ENCODE data around the gene IL18BP. TPM values are rescaled to one million over a fixed set of nuclear protein-coding genes. Genes with fewer than 3 reads are reported as not detected.

IL18BP gene
- total and polyA plus RNA-seq, 2 donors (not counting 1 experiment from before 2014, with no cell fraction given): 25.9 to 37.3 TPM

DNA sequence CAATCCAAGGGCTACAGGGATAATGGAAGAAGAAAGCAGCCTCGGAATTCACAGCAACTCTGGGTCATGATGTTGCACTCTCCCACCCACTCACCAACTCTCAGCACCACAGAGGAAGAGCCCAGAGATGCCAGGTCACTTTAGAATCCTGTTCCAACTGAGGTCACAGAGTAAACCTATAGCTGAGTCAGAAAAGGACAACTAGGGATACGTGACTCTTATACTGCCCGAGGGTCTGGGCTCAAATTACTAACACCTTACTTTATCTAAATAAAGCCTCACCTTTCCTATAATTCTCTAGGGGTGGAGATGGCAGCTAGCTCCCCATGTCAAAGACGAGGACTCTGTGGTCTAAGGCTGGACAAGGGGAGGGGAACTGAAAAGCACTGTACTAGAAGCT, 24.6 kb downstream of the IL18BP start:
- H4K20me1 ChIP-seq (ENCODE audit: control insufficient read depth, insufficient read depth, low read length, poor library complexity, severe bottlenecking): peaks cover 76% of the 10 kb centered on the region
- no peak overlapping the region for H3K4me3 ChIP-seq (ENCODE audit: control extremely low read depth in 1 of 5, extremely low read depth in 1 of 5, insufficient read depth in 1 of 5, low read depth in 2 of 5, low read length in 4 of 5)
- no peak overlapping the region for H2AFZ ChIP-seq (ENCODE audit: insufficient read depth, low read depth, low read length, poor library complexity, severe bottlenecking)
- H3K27ac ChIP-seq (ENCODE audit: low read length in 2 of 2): no peak overlapping the region
- POLR2A ChIA-PET: no interaction called here
- no peak overlapping the region for H3K9ac ChIP-seq (ENCODE audit: low read length)
- peaks cover 53% of the 10 kb centered on the region for H3K79me2 ChIP-seq (ENCODE audit: control insufficient read depth, insufficient read depth, low read length)
- no CpG with 5 or more reads among the region's 4 CpGs for WGBS (ENCODE audit: insufficient coverage)
- CTCF ChIA-PET: interaction anchor here (1.1 to 16.4 kb wide), 10 partner anchors 9 to 388 kb away, joined by 3 to 292 read pairs (median 27); partner anchors contain the start of gene IL18BP
- peaks cover 9 to 94% of the 10 kb centered on the region in 2 experiments for H3K36me3 ChIP-seq (replicated peaks in 1 of 2; ENCODE audit: control extremely low read depth in 1 of 2, control insufficient read depth in 1 of 2, extremely low read depth in 1 of 2, insufficient read depth in 2 of 2, low read length in 1 of 2)
- no peak overlapping the region for H3K4me3 Mint-ChIP-seq
- H3K27ac Mint-ChIP-seq: no peak overlapping the region
- intact Hi-C loops (cut with micrococcal nuclease): no loop called here
- ATAC-seq (ENCODE audit: low read depth): no peak
- H3K4me1 Mint-ChIP-seq: peaks cover 21% of the 10 kb centered on the region
- TF ChIP-seq, protein P1, sequence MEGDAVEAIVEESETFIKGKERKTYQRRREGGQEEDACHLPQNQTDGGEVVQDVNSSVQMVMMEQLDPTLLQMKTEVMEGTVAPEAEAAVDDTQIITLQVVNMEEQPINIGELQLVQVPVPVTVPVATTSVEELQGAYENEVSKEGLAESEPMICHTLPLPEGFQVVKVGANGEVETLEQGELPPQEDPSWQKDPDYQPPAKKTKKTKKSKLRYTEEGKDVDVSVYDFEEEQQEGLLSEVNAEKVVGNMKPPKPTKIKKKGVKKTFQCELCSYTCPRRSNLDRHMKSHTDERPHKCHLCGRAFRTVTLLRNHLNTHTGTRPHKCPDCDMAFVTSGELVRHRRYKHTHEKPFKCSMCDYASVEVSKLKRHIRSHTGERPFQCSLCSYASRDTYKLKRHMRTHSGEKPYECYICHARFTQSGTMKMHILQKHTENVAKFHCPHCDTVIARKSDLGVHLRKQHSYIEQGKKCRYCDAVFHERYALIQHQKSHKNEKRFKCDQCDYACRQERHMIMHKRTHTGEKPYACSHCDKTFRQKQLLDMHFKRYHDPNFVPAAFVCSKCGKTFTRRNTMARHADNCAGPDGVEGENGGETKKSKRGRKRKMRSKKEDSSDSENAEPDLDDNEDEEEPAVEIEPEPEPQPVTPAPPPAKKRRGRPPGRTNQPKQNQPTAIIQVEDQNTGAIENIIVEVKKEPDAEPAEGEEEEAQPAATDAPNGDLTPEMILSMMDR (IDR thresholded peaks at IDR 0.05): no peak
- TF ChIP-seq EZH2 (IDR thresholded peaks at IDR 0.05; ENCODE audit: borderline replicate concordance, insufficient read depth, low read depth, low read length, poor library complexity, severe bottlenecking): no peak
- no peaks in the 10 kb centered on the region for H3K9me3 ChIP-seq (ENCODE audit: control extremely low read depth in 1 of 3, control insufficient read depth in 2 of 3, insufficient read depth in 1 of 3, low read length in 2 of 3)
- H3K27me3 ChIP-seq (replicated peaks in 1 of 4; ENCODE audit: control extremely low read depth in 1 of 4, control insufficient read depth in 3 of 4, insufficient read depth in 4 of 4, low read length in 3 of 4): no peaks in the 10 kb centered on the region
- H3K4me1 ChIP-seq (ENCODE audit: control insufficient read depth in 2 of 2, insufficient read depth in 2 of 2, low read length in 2 of 2): no peaks in the 10 kb centered on the region
- H3K27me3 Mint-ChIP-seq: no peaks in the 10 kb centered on the region
- no peak for DNase-seq
- H3K4me2 ChIP-seq (replicated peaks; ENCODE audit: low read depth, low read length, poor library complexity, severe bottlenecking): no peak overlapping the region
- H3K9me3 Mint-ChIP-seq (ENCODE audit: insufficient read depth): no peaks in the 10 kb centered on the region

DNA sequence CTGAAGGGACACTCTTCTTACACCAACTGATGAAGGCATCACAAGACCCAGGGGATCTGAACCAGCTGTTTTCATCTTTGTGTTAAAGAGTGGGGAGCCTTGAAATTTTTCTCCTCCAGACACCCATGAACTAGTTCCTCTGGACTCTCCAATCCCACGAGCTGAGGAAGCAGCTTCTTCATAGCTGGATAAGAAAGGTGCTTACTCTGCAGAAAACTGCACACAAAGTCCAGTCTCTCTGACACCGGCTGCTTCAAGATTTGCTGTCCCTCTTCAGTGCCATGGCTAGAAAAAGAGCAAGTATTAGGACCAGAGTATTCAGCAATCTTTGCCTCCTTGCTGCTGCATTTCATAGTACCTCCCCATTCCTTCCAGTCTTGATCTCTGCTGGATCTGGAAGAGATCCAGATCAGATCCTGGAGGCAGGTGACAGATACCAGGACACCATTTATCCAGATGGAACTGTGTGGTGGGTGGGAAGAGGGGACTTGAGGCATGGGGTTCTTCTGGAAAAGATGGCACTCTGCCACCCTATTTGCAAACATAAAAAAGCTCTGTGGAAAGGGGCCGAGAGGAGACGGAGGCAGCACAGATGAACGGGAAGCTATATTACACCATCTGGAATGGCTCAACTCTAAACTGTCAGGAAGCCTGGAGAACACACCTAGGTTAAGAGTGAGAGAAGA, 25.5 kb downstream of the IL18BP start:
- Mint-ChIP-seq H3K27ac (no peak overlapping the region), H3K27me3 (no peaks in the 10 kb centered on the region), H3K4me1 (peaks cover 26% of the 10 kb centered on the region), H3K9me3 (ENCODE audit: insufficient read depth) (no peaks in the 10 kb centered on the region), H3K4me3 (no peak overlapping the region)
- no peak overlapping the region for H3K9ac ChIP-seq (ENCODE audit: low read length)
- WGBS (ENCODE audit: insufficient coverage): 80% methylated on average over 5 of the region's 5 CpGs
- H3K79me2 ChIP-seq (ENCODE audit: control insufficient read depth, insufficient read depth, low read length): peaks cover 61% of the 10 kb centered on the region
- DNase-seq: no peak
- H3K27ac ChIP-seq (ENCODE audit: low read length in 2 of 2): no peak overlapping the region
- no peak for TF ChIP-seq EZH2 (IDR thresholded peaks at IDR 0.05; ENCODE audit: borderline replicate concordance, insufficient read depth, low read depth, low read length, poor library complexity, severe bottlenecking)
- TF ChIP-seq, protein P1 (IDR thresholded peaks at IDR 0.05): no peak
- no peaks in the 10 kb centered on the region for H3K4me1 ChIP-seq (ENCODE audit: control insufficient read depth in 2 of 2, insufficient read depth in 2 of 2, low read length in 2 of 2)
- H3K36me3 ChIP-seq (replicated peaks in 1 of 2; ENCODE audit: control extremely low read depth in 1 of 2, control insufficient read depth in 1 of 2, extremely low read depth in 1 of 2, insufficient read depth in 2 of 2, low read length in 1 of 2): peaks cover 9 to 94% of the 10 kb centered on the region in 2 experiments
- H4K20me1 ChIP-seq (ENCODE audit: control insufficient read depth, insufficient read depth, low read length, poor library complexity, severe bottlenecking): peaks cover 77% of the 10 kb centered on the region
- H3K27me3 ChIP-seq (replicated peaks in 1 of 4; ENCODE audit: control extremely low read depth in 1 of 4, control insufficient read depth in 3 of 4, insufficient read depth in 4 of 4, low read length in 3 of 4): no peaks in the 10 kb centered on the region
- H3K4me3 ChIP-seq (ENCODE audit: control extremely low read depth in 1 of 5, extremely low read depth in 1 of 5, insufficient read depth in 1 of 5, low read depth in 2 of 5, low read length in 4 of 5): no peak overlapping the region
- no peaks in the 10 kb centered on the region for H3K9me3 ChIP-seq (ENCODE audit: control extremely low read depth in 1 of 3, control insufficient read depth in 2 of 3, insufficient read depth in 1 of 3, low read length in 2 of 3)
- H2AFZ ChIP-seq (ENCODE audit: insufficient read depth, low read depth, low read length, poor library complexity, severe bottlenecking): no peak overlapping the region
- H3K4me2 ChIP-seq (replicated peaks; ENCODE audit: low read depth, low read length, poor library complexity, severe bottlenecking): no peak overlapping the region
- ChIA-PET POLR2A (interaction anchor here (1.3 kb wide), 1 partner anchor 16 kb away, joined by 8 read pairs; no protein-coding TSS in a partner anchor), CTCF (interaction anchor here (0.8 to 16.4 kb wide), 32 partner anchors 9 to 407 kb away, joined by 3 to 292 read pairs (median 8); partner anchors contain the start of genes ANAPC15 and IL18BP)
- no peak for ATAC-seq (ENCODE audit: low read depth)
- intact Hi-C loops (cut with micrococcal nuclease): no loop called here

Measured in B cell (primary cell).